Measurements from ENCODE around the gene RCE1.

Gene RCE1

DNA sequence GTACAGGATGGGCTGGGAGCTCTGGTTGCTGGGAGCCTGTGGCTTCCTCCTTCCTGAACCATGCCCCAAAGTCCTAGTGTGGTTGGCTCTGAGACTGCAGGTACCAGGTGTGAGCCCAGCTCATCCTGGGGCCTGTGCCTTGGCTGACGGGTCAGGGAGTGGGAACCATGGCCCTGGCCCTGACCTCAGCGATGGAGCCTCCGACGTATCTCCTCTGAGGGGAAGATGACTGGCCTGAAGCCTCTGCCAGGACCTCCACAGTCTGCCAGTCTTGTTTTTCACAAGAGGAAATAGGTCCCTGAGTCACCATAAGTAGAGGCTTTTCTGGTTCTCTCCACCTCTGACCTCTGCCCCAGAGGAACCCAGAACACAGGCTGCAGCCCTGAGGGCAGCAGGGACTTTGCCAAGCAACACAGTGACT lies 3.4 kb downstream of the RCE1 start:
- no peak for ATAC-seq
- TF ChIP-seq SNAI2 (CRISPR knock-in tag; IDR thresholded peaks at IDR 0.05): no peak
- TF ChIP-seq GLIS3 (CRISPR knock-in tag; IDR thresholded peaks at IDR 0.05): no peak
- no peak for TF ChIP-seq BACH2 (CRISPR knock-in tag; IDR thresholded peaks at IDR 0.05; ENCODE audit: borderline replicate concordance)

DNA sequence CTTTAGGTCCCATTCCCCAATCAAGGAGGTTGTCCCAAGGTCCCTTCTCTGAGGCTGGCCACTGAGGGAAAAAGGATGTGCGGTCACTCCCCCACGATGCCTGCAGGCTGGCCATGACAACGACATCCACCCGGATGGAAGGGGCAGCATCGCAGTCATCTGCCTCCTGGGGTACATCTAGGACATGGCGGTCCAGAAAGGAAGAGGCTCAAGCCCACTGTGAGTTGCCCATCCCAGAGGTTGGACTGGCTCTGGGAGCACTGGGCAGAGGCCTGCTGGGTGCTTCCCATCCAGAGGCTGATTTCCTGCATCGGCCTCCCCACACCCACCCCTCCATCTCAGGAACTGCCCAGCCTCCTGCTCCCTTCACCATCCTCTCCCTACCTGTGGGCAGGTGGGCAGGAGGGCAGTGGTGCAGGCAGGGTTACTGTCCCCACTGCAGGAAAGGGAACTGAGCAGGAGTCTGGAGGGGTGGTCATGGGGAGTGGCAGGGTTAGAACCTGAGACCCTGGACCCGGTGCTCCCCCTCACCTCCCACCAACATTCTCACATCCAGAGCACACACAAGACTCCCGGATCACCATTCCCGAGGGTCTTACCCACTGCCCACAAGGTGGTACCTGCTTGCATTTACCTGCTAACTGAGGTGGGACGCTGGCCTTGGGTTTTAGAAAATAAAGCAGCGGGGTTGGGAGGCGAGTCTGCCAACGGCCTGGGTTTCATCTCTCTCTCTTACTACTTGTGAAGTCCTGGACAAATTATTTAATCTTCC lies 4.4 kb downstream of the RCE1 start:
- no peak for ATAC-seq

DNA sequence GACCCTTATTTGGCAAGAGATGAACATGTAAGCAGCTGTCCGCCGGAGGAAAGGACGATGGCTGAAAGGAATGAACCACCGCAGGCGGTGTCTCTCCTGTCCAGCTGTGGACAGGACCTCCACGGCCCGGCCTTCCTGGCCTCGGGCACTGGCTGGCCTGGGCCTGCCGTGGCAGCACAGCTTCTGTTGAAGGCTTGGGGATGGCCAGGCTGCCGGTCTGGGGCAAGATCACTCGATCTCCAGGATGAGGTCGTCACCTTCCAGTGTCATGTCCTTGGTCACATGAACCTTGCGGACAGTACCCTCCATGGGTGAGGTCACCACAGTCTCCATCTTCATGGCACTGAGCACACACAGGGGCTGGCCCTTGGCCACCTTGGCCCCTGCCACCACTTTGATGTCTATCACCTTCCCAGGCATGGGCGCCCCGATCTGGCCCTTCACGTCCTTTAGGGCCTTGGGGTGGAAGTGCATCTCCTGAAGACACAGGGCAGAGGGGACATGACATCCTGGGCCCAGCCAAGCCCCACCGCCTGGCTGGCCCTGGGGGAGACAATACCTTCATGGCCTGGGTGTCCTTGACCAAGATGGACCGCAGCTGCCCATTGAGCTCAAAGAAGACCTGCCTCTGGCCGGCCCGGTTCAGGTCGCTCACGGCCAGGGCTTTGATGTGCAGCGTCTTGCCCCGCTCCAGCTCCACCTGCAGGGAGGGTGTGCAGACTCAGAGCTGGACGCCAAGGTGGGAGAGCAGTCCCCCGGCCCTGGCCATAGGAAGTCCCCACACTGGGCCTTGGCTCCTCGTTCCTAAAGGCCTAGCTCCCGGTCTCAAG lies 5.6 kb downstream of the RCE1 start:
- ATAC-seq: no peak
- TF ChIP-seq ZNF565 (CRISPR knock-in tag; conservative IDR thresholded peaks at IDR 0.05; ENCODE audit: low read depth): no peak
- TF ChIP-seq ESRRG (CRISPR knock-in tag; IDR thresholded peaks at IDR 0.05): no peak
- no peak for TF ChIP-seq GLIS3 (CRISPR knock-in tag; IDR thresholded peaks at IDR 0.05)
- TF ChIP-seq, protein P1, sequence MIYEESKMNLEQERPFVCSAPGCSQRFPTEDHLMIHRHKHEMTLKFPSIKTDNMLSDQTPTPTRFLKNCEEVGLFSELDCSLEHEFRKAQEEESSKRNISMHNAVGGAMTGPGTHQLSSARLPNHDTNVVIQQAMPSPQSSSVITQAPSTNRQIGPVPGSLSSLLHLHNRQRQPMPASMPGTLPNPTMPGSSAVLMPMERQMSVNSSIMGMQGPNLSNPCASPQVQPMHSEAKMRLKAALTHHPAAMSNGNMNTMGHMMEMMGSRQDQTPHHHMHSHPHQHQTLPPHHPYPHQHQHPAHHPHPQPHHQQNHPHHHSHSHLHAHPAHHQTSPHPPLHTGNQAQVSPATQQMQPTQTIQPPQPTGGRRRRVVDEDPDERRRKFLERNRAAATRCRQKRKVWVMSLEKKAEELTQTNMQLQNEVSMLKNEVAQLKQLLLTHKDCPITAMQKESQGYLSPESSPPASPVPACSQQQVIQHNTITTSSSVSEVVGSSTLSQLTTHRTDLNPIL (CRISPR knock-in tag; IDR thresholded peaks at IDR 0.05; ENCODE audit: low read depth): no peak
- no peak for TF ChIP-seq TOX (CRISPR knock-in tag; IDR thresholded peaks at IDR 0.05; ENCODE audit: borderline replicate concordance)
- TF ChIP-seq, protein P2, sequence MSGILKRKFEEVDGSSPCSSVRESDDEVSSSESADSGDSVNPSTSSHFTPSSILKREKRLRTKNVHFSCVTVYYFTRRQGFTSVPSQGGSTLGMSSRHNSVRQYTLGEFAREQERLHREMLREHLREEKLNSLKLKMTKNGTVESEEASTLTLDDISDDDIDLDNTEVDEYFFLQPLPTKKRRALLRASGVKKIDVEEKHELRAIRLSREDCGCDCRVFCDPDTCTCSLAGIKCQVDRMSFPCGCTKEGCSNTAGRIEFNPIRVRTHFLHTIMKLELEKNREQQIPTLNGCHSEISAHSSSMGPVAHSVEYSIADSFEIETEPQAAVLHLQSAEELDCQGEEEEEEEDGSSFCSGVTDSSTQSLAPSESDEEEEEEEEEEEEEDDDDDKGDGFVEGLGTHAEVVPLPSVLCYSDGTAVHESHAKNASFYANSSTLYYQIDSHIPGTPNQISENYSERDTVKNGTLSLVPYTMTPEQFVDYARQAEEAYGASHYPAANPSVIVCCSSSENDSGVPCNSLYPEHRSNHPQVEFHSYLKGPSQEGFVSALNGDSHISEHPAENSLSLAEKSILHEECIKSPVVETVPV (CRISPR knock-in tag; IDR thresholded peaks at IDR 0.05): no peak
- TF ChIP-seq ZNF70 (CRISPR knock-in tag; IDR thresholded peaks at IDR 0.05): no peak
- TF ChIP-seq, protein P3, sequence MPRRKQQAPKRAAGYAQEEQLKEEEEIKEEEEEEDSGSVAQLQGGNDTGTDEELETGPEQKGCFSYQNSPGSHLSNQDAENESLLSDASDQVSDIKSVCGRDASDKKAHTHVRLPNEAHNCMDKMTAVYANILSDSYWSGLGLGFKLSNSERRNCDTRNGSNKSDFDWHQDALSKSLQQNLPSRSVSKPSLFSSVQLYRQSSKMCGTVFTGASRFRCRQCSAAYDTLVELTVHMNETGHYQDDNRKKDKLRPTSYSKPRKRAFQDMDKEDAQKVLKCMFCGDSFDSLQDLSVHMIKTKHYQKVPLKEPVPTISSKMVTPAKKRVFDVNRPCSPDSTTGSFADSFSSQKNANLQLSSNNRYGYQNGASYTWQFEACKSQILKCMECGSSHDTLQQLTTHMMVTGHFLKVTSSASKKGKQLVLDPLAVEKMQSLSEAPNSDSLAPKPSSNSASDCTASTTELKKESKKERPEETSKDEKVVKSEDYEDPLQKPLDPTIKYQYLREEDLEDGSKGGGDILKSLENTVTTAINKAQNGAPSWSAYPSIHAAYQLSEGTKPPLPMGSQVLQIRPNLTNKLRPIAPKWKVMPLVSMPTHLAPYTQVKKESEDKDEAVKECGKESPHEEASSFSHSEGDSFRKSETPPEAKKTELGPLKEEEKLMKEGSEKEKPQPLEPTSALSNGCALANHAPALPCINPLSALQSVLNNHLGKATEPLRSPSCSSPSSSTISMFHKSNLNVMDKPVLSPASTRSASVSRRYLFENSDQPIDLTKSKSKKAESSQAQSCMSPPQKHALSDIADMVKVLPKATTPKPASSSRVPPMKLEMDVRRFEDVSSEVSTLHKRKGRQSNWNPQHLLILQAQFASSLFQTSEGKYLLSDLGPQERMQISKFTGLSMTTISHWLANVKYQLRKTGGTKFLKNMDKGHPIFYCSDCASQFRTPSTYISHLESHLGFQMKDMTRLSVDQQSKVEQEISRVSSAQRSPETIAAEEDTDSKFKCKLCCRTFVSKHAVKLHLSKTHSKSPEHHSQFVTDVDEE (CRISPR knock-in tag; IDR thresholded peaks at IDR 0.05): no peak
- TF ChIP-seq RARB (CRISPR knock-in tag; IDR thresholded peaks at IDR 0.05): no peak
- TF ChIP-seq ZFP30 (CRISPR knock-in tag; IDR thresholded peaks at IDR 0.05): no peak
- no peak for TF ChIP-seq ZFP3 (CRISPR knock-in tag; IDR thresholded peaks at IDR 0.05)

More for the DNA sequence above, 4.4 kb downstream of the RCE1 start:
- TF ChIP-seq TCF4 (CRISPR knock-in tag; IDR thresholded peaks at IDR 0.05; ENCODE audit: borderline replicate concordance) (no peak), GLIS3 (CRISPR knock-in tag; IDR thresholded peaks at IDR 0.05) (no peak), ESRRG (CRISPR knock-in tag; IDR thresholded peaks at IDR 0.05) (no peak), ZNF8 (CRISPR knock-in tag; IDR thresholded peaks at IDR 0.05) (no peak), ZFP30 (CRISPR knock-in tag; IDR thresholded peaks at IDR 0.05) (no peak)
- TF ChIP-seq, protein P2 (CRISPR knock-in tag; IDR thresholded peaks at IDR 0.05): no peak
- TF ChIP-seq, protein P1 (CRISPR knock-in tag; IDR thresholded peaks at IDR 0.05; ENCODE audit: low read depth): no peak
- TF ChIP-seq, protein P3 (CRISPR knock-in tag; IDR thresholded peaks at IDR 0.05): no peak
- TF ChIP-seq, protein P4, sequence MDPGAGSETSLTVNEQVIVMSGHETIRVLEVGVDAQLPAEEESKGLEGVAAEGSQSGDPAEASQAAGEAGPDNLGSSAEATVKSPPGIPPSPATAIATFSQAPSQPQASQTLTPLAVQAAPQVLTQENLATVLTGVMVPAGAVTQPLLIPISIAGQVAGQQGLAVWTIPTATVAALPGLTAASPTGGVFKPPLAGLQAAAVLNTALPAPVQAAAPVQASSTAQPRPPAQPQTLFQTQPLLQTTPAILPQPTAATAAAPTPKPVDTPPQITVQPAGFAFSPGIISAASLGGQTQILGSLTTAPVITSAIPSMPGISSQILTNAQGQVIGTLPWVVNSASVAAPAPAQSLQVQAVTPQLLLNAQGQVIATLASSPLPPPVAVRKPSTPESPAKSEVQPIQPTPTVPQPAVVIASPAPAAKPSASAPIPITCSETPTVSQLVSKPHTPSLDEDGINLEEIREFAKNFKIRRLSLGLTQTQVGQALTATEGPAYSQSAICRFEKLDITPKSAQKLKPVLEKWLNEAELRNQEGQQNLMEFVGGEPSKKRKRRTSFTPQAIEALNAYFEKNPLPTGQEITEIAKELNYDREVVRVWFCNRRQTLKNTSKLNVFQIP (CRISPR knock-in tag; IDR thresholded peaks at IDR 0.05; ENCODE audit: borderline replicate concordance, low read depth): no peak

Measured in SK-N-SH treated with all-trans-retinoic acid at 6 μM for 48 hours (cell line).